ENCODE measurements around the gene CEP41. TPM values are rescaled to one million over a fixed set of nuclear protein-coding genes. Genes with fewer than 3 reads are reported as not detected.

Gene CEP41
- polyA plus RNA-seq, 2 of the 4 experiments (the other 2 are of a cell fraction), result 13.0 to 23.1 TPM

- no peak overlapping the region for H3K4me3 ChIP-seq
- no peaks in the 10 kb centered on the region for H3K9me3 ChIP-seq
- H3K27ac ChIP-seq, result no peak overlapping the region
- DNase-seq (ENCODE audit: low read depth in 1 of 2, low spot score in 1 of 2) (no peak), FAIRE-seq (no peak), ATAC-seq (no peak)
- ChIA-PET POLR2A (no interaction called here), CTCF (no interaction called here)
- 83% methylated on average over 12 of the region's 12 CpGs for WGBS (ENCODE audit: missing lambda C conversion rate)
- H3K4me2 ChIP-seq, result no peak overlapping the region
- TF ChIP-seq ESRRA (IDR thresholded peaks at IDR 0.05; ENCODE audit: borderline replicate concordance, low read length), result no peak
- TF ChIP-seq RFX5 (IDR thresholded peaks at IDR 0.05), result no peak
- no peak for TF ChIP-seq CEBPB (IDR thresholded peaks at IDR 0.05)
- TF ChIP-seq PHF8 (IDR thresholded peaks at IDR 0.05; ENCODE audit: borderline replicate concordance, low read depth), result no peak
- TF ChIP-seq REST (IDR thresholded peaks at IDR 0.05), result no peak
- no peak for TF ChIP-seq EHF (CRISPR knock-in tag; IDR thresholded peaks at IDR 0.05)
- no peak for TF ChIP-seq MYC (IDR thresholded peaks at IDR 0.05; ENCODE audit: borderline replicate concordance, low read length)
- no peak for TF ChIP-seq CBX2 (IDR thresholded peaks at IDR 0.05; ENCODE audit: borderline replicate concordance, low read depth)
- no peak for TF ChIP-seq ATOH8 (CRISPR knock-in tag; IDR thresholded peaks at IDR 0.05; ENCODE audit: low read depth)
- no peak for TF ChIP-seq RARB (CRISPR knock-in tag; IDR thresholded peaks at IDR 0.05)
- TF ChIP-seq HOXB5 (CRISPR knock-in tag; IDR thresholded peaks at IDR 0.05), result no peak
- no peak for TF ChIP-seq POLR2A (IDR thresholded peaks at IDR 0.05; ENCODE audit: low read length)
- no peak for TF ChIP-seq HEYL (CRISPR knock-in tag; IDR thresholded peaks at IDR 0.05)
- no peaks in the 10 kb centered on the region for H3K4me1 ChIP-seq
These were observed 53.0 kb downstream of the CEP41 start for GRCh38 chr7:130387628-130388403.

- CTCF ChIA-PET, result no interaction called here
These were observed 53.5 kb downstream of the CEP41 start for GRCh38 chr7:130387306-130387627.

GRCh38 chr7:130386876-130387275 is 53.9 kb downstream of the CEP41 start:
- no peaks in the 10 kb centered on the region for H3K4me1 ChIP-seq
- FAIRE-seq (no peak), DNase-seq (ENCODE audit: low read depth in 1 of 2, low spot score in 1 of 2) (no peak), ATAC-seq (no peak)
- POLR2A ChIA-PET, result no interaction called here
- CTCF ChIA-PET, result no interaction called here
- 95% methylated on average over 3 of the region's 3 CpGs for WGBS (ENCODE audit: missing lambda C conversion rate)
- no peaks in the 10 kb centered on the region for H3K9me3 ChIP-seq
- no peak overlapping the region for H3K4me2 ChIP-seq
- no peak overlapping the region for H3K4me3 ChIP-seq
- H3K27ac ChIP-seq, result no peak overlapping the region
- TF ChIP-seq KDM5A (IDR thresholded peaks at IDR 0.05) (no peak), ZC3H11A (IDR thresholded peaks at IDR 0.05) (no peak), ZNF302 (CRISPR knock-in tag; IDR thresholded peaks at IDR 0.05) (no peak), ELK1 (IDR thresholded peaks at IDR 0.05; ENCODE audit: low read depth, low read length) (no peak), USF2 (IDR thresholded peaks at IDR 0.05) (no peak), MAX (IDR thresholded peaks at IDR 0.05) (no peak), ZFP36 (IDR thresholded peaks at IDR 0.05; ENCODE audit: borderline replicate concordance, partially characterized antibody) (no peak), REST (IDR thresholded peaks at IDR 0.05) (no peak), CHD4 (IDR thresholded peaks at IDR 0.05; ENCODE audit: borderline replicate concordance) (no peak), RNF2 (IDR thresholded peaks at IDR 0.05; ENCODE audit: borderline replicate concordance, low read depth) (no peak), TP53 (CRISPR knock-in tag; IDR thresholded peaks at IDR 0.05) (no peak), EHF (CRISPR knock-in tag; IDR thresholded peaks at IDR 0.05) (no peak)

More at GRCh38 chr7:130387306-130387627, 53.5 kb downstream of the CEP41 start:
- no peaks in the 10 kb centered on the region for H3K9me3 ChIP-seq
- no peaks in the 10 kb centered on the region for H3K4me1 ChIP-seq
- H3K4me3 ChIP-seq, result no peak overlapping the region
- POLR2A ChIA-PET, result no interaction called here
- no peak for FAIRE-seq
- no peak for ATAC-seq
- H3K27ac ChIP-seq, result no peak overlapping the region
- TF ChIP-seq FOSB (CRISPR knock-in tag; IDR thresholded peaks at IDR 0.05), result no peak
- DNase-seq (ENCODE audit: low read depth in 1 of 2, low spot score in 1 of 2), result no peak
- H3K4me2 ChIP-seq, result no peak overlapping the region
- whole genome bisulfite sequencing (ENCODE audit: missing lambda C conversion rate), result 60% methylated on average over 3 of the region's 3 CpGs
